ENCODE results near the gene PARK7.

PARK7 gene

DNA sequence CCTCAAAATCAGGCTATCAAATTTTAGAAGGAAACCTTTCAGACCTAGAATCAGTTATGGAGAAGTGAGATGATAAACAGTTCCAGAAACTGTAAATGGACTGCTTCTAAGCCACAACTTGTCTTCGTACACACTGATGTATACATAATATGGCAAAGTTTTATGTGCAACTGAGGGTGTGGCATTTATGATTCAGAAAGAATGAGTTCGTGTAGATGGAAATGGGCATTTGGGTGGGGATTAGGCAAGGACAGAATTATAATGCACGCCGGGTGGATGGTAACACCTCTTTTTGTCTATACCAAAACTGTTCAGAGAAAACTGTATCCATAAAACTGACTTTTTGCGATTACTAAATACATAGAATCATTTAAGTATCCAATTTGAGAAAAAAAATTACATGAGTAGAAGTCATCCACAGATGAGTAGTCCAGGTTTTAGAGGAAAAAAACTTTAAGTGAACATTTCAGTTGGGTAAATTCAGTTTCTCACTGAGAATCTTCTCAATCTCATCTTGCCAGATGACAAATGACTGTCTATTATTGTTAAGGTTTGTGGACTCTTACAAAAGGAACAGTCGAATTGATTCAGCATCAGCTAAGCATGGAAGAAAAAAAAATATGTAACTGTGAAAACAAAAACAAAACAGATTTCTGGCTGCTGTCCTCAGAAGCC is 42.1 kb downstream of the PARK7 start:
- Histone ChIP-seq H3K4me1 (ENCODE audit: insufficient read depth, low read length) (no peaks in the 10 kb centered on the region), H3K27ac (ENCODE audit: low read length) (no peak overlapping the region), H2AFZ (ENCODE audit: low read depth, low read length) (no peak overlapping the region), H3K9ac (ENCODE audit: low read depth, low read length) (no peak overlapping the region), H4K20me1 (ENCODE audit: insufficient read depth, low read length) (no peaks in the 10 kb centered on the region), H3K4me3 (ENCODE audit: low read depth in 1 of 2, low read length in 2 of 2) (no peak overlapping the region), H3K9me3 (ENCODE audit: insufficient read depth, low read length, severe bottlenecking) (no peaks in the 10 kb centered on the region), H3K36me3 (ENCODE audit: insufficient read depth, low read length) (no peaks in the 10 kb centered on the region), H3K4me2 (ENCODE audit: insufficient read depth, low read length) (no peak overlapping the region), H3K79me2 (ENCODE audit: insufficient read depth, low read length) (no peaks in the 10 kb centered on the region), H3K27me3 (ENCODE audit: insufficient read depth, low read length, poor library complexity) (no peaks in the 10 kb centered on the region)
- DNase-seq (no peak), ATAC-seq (ENCODE audit: insufficient read depth, low read depth) (no peak)
- TF ChIP-seq EZH2 (IDR thresholded peaks at IDR 0.05; ENCODE audit: borderline replicate concordance, low read depth, low read length, severe bottlenecking), result no peak
- TF ChIP-seq, protein P1, sequence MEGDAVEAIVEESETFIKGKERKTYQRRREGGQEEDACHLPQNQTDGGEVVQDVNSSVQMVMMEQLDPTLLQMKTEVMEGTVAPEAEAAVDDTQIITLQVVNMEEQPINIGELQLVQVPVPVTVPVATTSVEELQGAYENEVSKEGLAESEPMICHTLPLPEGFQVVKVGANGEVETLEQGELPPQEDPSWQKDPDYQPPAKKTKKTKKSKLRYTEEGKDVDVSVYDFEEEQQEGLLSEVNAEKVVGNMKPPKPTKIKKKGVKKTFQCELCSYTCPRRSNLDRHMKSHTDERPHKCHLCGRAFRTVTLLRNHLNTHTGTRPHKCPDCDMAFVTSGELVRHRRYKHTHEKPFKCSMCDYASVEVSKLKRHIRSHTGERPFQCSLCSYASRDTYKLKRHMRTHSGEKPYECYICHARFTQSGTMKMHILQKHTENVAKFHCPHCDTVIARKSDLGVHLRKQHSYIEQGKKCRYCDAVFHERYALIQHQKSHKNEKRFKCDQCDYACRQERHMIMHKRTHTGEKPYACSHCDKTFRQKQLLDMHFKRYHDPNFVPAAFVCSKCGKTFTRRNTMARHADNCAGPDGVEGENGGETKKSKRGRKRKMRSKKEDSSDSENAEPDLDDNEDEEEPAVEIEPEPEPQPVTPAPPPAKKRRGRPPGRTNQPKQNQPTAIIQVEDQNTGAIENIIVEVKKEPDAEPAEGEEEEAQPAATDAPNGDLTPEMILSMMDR (IDR thresholded peaks at IDR 0.05; ENCODE audit: borderline replicate concordance, extremely low read depth, low read length, poor library complexity, severe bottlenecking), result no peak

DNA sequence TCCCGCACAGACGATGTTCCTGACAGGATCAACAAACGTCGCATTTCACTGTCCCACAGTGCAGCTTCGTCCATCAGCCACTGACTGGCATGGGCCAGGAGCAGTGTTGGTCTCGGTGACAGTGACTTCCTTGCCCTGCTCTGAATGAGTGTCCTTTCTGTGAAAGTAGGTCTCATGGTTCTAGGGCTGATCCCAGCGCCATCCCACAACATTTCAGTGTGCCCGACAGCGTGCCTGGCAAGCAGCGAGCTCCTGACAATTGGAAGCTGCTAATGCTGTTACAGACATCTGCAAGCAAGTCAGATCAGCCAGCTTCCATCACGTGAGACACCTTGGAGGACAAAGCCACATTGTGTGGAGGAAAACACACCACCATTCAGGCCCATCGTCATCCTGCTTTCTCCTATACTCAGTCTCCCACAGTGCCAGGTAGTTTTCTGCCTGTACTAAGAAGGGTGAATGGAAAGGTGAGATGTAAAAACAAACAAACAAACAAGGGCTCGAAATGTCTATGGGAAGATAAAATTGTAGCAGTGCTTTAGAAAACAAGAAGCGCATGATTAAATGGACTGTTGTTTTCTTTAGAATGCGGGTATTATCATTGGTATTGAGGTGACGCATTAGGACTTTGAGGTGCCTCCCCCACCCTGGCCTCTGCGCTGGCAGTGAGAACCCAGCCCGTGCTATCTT is 42.7 kb downstream of the PARK7 start:
- Histone ChIP-seq H3K4me2 (ENCODE audit: insufficient read depth, low read length) (no peak overlapping the region), H2AFZ (ENCODE audit: low read depth, low read length) (no peak overlapping the region)

DNA sequence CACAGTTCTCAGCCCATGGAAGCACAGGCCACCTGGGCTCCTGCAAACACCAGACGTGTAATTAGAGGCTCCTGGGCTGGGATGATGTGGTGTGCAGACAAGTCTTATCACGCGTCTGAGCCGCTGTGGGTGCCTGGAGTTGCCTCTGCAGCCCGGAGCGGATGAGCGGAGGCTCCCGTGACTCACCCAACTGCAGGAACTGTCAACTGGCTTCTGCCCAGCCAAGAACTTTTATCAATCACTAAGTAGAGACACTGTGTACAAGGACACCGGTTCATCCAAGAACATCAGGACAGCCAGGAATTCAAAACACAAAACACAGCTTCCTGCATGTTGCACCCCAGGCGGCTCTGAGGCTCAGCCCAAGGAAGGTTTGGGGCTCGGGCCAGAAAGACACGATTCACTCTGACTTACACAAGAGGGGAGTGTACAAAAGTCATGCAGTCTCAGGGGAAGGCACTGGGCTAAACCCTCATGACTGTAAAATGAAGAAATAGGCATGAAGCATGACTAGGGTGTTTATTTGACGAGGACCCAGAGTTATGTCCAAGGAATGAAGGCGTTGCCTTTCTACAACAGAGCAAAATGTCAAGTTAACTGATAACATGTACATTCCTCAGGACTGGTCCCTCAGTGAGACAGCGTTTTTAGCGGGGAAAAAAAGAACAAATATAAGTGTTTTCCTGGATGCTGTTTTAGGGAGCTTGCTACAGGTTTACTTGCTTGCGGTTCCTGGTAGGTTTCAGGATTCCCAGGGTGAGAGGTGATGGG is 43.5 kb downstream of the PARK7 start:
- H3K27ac ChIP-seq (ENCODE audit: low read length), result no peak overlapping the region
- TF ChIP-seq, protein P1 (IDR thresholded peaks at IDR 0.05; ENCODE audit: borderline replicate concordance, extremely low read depth, low read length, poor library complexity, severe bottlenecking), result no peak
- no peak for TF ChIP-seq EZH2 (IDR thresholded peaks at IDR 0.05; ENCODE audit: borderline replicate concordance, low read depth, low read length, severe bottlenecking)
- DNase-seq (no peak), ATAC-seq (ENCODE audit: insufficient read depth, low read depth) (peak; percentile 44; the same call in 1 of the 3 replicates)
- H3K4me1 ChIP-seq (ENCODE audit: insufficient read depth, low read length), result no peaks in the 10 kb centered on the region
- no peaks in the 10 kb centered on the region for H3K9me3 ChIP-seq (ENCODE audit: insufficient read depth, low read length, severe bottlenecking)
- no peak overlapping the region for H3K4me2 ChIP-seq (ENCODE audit: insufficient read depth, low read length)
- no peaks in the 10 kb centered on the region for H3K36me3 ChIP-seq (ENCODE audit: insufficient read depth, low read length)
- no peak overlapping the region for H3K9ac ChIP-seq (ENCODE audit: low read depth, low read length)
- H4K20me1 ChIP-seq (ENCODE audit: insufficient read depth, low read length), result no peaks in the 10 kb centered on the region
- H3K79me2 ChIP-seq (ENCODE audit: insufficient read depth, low read length), result no peaks in the 10 kb centered on the region
- no peak overlapping the region for H3K4me3 ChIP-seq (ENCODE audit: low read depth in 1 of 2, low read length in 2 of 2)
- H2AFZ ChIP-seq (ENCODE audit: low read depth, low read length), result no peak overlapping the region
- no peaks in the 10 kb centered on the region for H3K27me3 ChIP-seq (ENCODE audit: insufficient read depth, low read length, poor library complexity)

More for the DNA sequence above, 42.7 kb downstream of the PARK7 start:
- H3K27me3 ChIP-seq (ENCODE audit: insufficient read depth, low read length, poor library complexity), result no peaks in the 10 kb centered on the region
- H4K20me1 ChIP-seq (ENCODE audit: insufficient read depth, low read length), result no peaks in the 10 kb centered on the region
- no peak for ATAC-seq (ENCODE audit: insufficient read depth, low read depth)
- no peaks in the 10 kb centered on the region for H3K9me3 ChIP-seq (ENCODE audit: insufficient read depth, low read length, severe bottlenecking)
- no peak for TF ChIP-seq EZH2 (IDR thresholded peaks at IDR 0.05; ENCODE audit: borderline replicate concordance, low read depth, low read length, severe bottlenecking)
- TF ChIP-seq, protein P1 (IDR thresholded peaks at IDR 0.05; ENCODE audit: borderline replicate concordance, extremely low read depth, low read length, poor library complexity, severe bottlenecking), result no peak
- no peaks in the 10 kb centered on the region for H3K79me2 ChIP-seq (ENCODE audit: insufficient read depth, low read length)
- H3K27ac ChIP-seq (ENCODE audit: low read length), result no peak overlapping the region
- no peak overlapping the region for H3K9ac ChIP-seq (ENCODE audit: low read depth, low read length)
- H3K4me1 ChIP-seq (ENCODE audit: insufficient read depth, low read length), result no peaks in the 10 kb centered on the region
- no peak overlapping the region for H3K4me3 ChIP-seq (ENCODE audit: low read depth in 1 of 2, low read length in 2 of 2)
- DNase-seq, result no peak
- no peaks in the 10 kb centered on the region for H3K36me3 ChIP-seq (ENCODE audit: insufficient read depth, low read length)
